HG02870 (cell line): ENCODE data around the gene SMIM23.
"Not testable (repeated sequence)": the region's sequence is repeated elsewhere in the genome, so short reads cannot be mapped to it uniquely, and the experiment has no call there.

Experiments
- ATAC-seq: cut with Tn5 transposase; IDR thresholded peaks from one replicate; pipeline ENCODE4 v1.9.1; 2021; ENCODE audit warnings: mild to moderate bottlenecking, moderate library complexity; ENCODE audit not compliant: unreplicated experiment

Gene SMIM23

DNA sequence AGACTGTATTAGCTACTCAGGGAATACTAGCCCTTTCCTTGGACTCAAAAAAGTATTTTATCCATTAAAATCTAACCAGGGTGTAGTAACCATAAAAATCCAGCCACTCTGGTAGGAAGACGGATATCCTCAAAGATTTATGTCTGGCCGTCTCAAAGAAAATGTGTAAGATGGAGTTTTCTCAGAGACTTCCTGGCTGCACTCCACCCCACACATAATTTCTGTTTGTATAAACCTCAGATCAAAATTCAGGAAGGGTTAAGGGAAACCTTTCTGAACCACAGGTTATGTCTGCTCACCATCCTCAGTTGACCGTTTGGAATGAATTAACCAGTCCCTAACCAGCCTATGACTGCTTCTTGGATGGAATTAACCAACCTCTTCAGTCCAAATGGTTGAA lies 13.8 kb upstream of the SMIM23 start:
- ATAC-seq: no peak

DNA sequence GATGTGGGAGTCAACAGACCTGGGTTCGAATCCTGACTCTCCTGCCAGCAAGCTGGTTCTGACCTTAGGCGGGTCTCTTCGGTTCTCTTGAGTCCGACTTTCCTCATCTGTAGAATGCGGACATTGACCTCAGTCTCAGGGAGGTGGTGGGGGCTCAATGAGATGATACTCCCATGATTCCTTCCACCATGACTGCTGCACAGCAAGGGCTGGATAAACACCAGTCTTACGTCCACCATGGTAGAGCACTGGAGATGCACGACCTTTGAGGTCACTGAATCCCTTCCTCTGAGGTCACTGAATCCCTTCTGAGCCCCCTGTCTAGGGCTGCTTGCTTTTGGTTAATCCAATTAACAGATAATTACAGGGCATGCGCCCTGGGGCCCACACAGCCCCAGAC lies 12.5 kb upstream of the SMIM23 start:
- ATAC-seq: no peak

DNA sequence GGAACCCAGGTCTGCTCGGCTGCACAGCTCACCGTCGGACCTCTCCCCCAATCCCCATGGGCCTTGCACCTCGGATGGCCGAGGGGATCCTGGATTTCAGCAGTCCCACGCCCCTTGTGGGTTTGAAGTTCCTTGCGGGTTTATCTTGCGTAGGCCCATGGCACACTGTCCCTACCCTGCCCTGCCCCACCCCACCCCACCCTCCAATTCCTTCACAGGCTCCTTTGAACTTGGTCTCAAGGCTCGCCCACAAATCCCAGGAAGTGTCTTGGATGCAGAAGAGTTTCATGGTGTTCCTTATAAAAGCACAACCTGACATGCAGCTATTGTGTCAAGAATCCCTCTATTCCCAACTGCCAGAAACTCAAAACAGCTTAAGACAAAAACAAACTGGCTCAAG lies 11.2 kb upstream of the SMIM23 start:
- ATAC-seq: no peak

DNA sequence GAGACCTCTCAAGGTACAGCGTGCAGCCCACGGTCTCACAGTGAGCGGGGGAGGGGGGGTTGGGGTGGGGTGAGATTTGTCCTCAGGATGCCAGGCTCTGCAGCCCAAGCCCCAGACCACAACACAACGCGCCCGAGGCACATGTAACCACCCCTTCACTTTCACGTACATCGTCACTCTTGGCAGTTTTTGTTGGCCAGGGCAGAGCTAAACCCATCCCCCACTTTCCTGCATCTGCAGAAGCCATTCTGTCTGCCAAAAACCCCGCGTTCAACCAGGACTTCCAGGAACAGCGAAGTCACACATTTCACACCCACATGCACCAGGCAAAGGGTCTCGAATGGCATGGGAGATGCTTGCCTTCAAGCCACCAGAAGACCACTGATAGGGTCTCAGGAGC lies 9.4 kb upstream of the SMIM23 start:
- ATAC-seq: no peak

DNA sequence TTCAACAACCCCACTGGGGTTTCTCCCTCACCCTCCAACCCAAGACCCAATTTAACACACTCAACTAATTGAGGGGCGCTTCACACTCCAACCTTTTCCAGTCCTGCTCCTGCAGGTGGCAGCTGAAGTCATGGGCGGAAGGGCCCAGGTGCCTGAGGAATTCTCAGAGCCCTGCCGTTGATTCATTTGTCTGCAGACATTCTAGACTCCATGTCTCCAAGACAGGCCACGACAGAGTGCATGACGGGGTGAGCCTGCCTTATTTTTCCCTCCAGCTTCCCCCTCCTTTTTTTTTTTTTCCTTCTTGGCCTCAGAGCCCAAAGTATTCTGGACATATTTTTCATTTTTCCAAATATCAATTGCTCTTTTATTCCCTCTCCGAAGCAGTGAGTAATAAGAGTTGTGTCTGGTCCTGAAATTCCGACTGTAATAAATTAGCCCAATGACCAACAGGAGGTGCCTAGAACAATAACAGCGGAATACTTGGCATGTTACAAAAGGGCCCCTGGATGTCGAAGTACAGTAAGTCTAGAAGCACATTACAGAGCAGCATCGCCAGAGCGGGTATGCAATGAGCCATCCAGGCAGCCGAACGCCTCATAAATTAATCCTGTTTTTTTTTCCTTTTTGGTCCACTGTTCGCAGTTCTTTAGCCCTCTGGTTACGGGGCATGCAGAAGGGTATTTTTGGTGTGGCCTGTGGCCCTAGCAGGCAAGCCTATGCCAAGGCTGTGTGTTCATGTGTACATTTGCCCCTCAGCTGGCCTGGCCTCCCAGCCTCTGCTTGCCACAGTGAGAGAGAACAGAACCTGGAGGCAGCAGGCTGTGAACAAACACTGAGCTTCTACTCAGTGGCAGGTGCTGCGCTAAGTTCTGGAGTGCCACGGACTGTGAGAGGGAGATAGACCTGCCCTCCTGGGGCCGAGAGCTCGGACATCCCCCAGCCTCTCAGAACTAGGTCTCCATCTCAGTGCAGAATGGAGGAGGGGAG lies 8.6 kb upstream of the SMIM23 start:
- no peak for ATAC-seq

DNA sequence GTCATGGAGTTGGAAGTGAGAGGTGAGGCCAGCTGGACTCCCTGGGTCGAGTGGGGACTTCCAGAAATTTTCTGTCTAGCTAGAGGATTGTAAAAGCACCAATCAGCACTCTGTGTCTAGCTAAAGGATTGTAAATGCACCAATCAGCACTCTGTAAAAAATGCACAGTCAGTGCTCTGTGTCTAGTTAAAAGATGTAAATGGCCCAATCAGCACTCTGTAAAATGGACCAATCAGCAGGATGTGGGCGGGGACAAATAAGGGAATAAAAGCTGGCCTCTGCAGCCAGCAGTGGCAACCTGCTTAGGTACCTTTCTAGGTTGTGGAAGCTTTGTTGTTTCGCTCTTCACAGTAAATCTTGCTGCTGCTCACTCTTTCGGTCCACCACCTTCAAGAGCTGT lies 3.9 kb upstream of the SMIM23 start:
- ATAC-seq: not testable (repeated sequence)

DNA sequence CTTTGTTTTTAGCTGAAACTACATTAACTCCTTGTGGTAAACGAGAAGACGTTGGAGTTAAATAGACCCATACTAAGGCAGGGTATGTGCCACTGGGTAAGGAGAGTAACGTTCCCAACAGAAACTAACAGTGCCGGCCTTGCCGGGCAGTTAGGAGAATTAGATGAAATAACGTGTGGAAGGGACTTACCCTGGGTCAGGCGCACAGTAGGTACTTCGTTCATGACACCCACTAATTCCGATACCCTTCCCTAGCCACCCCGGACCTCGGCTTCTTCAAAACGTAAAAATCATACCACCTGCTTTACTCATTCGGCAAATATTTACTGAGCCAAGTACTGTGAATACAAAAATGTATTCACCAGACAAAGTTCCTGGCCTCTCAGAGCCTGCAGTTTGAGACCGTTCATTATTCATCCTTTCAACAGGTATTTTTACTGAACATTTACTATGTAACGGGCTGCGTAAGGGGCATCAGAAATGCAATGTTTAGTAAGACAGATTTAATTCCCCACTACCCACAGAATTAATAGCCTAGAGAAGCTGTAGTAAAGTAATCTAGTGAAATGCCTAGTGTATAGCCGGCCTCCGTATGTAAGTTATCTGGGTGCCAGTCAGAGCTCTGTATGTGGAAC lies 3.2 kb upstream of the SMIM23 start:
- ATAC-seq: no peak

DNA sequence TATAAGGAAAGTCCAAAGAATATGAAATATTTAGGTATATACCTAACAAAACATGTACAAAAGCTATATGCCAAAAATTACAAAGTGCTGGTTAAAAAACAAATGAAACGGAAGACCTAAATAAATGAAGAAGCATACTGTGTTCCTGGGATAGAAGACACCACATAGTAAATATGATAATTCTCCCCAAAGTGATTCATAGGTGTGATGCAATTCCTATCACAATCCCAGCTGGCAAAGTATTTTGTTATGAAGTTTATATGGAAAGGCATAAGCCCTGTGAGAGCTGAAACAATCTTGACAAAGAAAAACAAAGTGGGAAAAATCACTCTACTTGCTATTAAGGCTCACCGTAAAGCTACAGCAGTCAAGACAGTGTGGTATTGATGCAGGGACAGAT lies 2.6 kb upstream of the SMIM23 start:
- no peak for ATAC-seq

DNA sequence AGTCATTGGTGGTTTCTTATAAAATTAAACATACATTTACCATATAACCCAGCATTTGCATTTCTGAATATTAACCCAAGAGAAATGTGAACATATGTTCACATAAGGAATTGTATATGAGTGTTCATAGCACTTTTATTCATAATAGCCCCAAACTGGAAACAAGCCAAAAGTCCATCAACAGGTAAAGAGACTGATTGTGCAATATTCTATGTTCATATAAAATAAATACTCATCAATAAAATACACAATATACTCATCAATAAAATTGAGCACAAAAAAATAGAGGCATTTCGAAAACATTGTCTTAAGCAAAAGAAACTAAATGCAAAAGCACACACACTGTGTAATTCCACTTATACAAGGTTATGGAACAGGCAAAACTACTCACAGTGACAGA lies 3.7 kb downstream of the SMIM23 start:
- no peak for ATAC-seq

DNA sequence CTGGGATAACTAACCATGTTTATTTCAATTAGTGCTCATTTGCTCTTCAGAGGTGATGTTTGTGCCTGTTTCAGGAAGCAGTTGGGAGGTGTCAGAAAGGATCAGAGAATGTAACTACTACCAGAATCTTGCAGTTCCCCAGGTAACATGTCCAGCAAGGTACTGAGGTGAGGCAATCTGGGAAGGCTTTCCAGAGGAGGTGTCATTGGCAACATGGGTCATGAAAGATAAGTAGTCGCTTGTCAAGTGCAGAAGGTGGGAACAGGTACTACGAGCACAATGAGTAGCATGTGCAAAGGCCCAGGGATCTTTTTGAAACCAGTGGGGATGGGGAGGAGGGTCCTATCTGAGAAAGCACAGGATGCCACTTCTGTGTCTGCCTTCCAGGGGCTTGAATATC lies 4.8 kb downstream of the SMIM23 start:
- no peak for ATAC-seq

DNA sequence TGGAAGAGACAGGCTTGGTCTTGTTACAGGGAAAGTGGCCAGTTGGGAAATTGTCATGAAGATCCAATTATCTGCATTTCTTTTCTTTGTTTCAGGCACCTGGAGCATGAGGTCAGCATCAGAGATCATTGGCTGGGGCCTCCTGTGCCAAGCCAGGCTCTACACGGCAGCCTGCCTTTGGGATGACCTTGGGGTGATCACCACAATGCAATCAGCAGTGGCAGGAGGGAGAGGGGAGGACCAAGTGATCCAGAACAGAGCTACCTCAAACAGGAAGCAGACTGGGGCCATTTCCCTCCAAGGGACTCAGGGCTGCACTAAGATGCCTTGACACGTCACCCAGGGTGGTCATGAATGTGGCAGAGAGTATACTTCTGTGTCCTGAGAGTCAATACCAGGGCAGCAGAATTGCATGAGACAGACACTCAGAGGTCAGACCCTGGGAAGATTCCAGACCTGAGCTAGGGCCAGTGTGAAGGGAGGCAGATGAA lies 8.9 kb downstream of the SMIM23 start:
- ATAC-seq: no peak

DNA sequence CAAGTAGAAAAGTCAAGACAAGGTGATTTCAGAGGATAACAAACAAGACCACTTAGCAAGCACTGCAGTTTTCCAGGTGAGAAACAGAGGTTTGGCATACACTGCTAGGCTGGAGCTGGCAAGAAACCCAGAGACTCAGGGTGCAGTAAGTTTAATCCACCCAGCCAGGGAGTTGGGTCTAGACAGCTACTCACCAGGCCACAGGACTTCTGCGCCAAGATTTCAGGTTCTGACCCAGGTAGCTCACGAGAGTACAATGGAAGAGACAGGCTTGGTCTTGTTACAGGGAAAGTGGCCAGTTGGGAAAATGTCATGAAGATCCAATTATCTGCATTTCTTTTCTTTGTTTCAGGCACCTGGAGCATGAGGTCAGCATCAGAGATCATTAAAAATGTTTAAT lies 9.8 kb downstream of the SMIM23 start:
- ATAC-seq: no peak

DNA sequence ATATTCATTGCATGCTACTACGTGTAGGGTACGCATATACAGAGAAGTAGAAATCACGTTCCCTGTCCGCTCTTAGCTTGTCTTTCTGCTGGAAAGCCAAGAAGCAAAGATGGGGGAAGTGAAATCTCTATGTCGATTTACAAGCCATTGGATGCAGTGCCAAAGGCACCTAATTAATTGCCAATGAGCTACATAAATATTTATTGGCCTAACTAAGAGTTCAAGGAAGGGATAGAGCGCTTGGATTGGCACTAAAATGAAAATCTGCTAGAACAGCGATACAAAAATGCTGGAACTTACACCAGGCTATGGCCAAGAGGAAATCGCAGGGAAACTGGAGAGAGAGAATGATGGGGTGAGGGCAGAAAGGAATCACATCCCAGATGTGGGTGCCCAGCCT lies 10.8 kb downstream of the SMIM23 start:
- no peak for ATAC-seq

DNA sequence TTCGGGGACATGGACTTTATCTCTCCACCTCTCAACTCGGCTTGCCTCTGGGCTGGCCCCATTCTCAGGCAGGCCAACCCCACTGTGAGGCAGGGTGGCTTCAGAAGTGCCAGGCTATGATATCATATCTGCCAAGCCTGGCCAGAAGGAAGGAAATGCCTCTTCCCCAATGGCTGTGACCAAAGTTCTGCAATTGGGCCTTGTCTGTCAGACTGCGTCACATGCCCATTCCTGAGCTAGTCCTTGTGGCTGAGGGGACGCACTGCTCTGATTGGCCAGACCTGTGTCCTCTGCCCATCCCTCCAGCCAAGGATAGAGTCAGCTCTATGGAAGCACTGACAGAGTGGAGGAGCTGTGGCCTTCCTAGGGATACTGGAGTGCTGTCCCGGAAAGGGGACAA lies 11.9 kb downstream of the SMIM23 start:
- no peak for ATAC-seq

DNA sequence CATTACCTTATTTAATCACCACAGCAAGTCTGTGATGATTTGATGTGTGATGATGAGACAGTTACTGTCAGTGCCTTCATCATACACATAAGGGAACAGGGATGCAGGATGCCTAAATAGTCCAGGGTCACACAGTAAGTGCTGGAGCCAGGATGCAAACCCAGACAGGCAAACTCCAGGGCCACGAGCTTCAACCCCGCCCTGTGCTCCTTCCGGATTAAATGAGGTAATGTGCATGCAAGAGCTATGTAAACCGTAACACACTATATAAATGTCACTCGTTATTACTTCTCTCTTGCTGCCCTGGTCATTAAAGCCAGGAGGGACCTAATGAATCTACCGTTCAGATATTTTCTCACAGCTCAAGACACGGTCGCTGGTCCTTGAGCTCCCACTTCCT lies 12.8 kb downstream of the SMIM23 start:
- ATAC-seq: no peak

DNA sequence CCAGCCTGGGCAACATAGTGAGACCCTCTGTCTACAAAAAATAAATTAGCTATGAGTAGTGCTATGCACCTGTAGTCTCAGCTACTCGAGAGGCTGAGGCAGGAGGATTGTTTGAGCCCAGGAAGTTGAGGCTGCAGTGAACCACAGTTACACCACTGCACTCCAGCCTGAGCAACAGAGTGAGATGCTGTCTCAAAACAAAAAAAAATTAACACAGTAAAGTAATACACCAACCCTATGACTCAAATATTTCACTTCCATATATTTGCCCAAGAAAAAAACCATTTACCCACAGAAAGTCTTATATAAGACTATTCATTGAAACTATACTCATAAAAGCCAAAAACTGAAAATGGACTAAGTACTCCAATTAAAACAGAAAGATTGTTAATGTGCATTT lies 16.2 kb downstream of the SMIM23 start:
- ATAC-seq: no peak

DNA sequence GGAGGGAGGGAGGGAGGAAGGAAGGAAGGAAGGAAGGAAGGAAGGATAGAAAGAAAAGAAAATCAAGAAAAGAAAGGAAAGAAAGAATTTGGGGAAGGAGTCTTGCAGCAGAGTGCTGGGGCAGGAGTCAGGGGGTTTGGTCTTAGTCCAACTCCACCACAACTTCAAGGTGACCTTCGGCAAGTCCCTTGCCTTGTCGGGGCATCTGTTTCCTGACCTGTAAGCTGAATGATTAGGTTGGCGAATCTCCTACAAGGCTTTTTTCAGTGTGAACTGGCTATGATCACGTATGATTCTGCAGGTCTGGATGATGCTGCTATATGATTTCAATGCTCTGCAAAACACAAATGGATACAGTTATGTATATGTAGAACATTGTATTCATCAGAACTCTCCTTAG lies 20.1 kb downstream of the SMIM23 start:
- ATAC-seq: no peak

DNA sequence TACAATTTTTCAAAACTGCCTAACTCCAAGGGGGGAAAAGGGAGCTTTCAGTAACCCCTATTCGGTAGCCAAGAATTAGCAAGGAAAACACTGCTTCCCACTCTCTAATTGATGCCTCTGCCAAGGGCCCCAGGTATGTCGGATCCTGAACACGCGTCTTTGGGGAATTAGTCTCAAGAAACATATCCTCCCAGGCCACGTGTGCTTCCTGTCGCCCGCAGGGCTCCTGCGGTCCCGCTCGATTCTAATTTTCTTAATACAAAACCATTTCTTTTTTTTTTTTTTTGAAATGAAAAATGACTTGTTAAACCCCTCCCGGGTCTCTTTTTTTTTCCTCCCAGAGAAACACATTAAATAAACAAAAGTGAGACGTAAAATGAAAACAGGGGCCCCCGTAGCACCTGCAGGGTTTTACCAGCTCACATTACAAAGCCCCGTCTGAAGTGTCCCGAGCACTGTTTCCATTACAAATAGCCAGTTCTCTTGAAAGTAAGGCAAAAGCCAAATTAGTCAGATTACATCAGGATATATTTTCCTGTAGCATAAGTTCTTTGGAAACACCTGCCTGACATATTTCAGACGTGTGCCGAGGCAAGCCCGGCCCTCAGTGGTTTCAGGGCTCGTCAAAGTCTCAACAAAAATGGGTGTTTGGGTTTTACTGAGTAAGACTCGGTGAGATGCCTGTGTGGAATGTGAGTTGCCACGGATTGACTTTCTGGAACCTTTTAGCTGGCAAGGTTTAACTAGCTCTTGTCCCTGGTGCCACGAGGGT lies 21.5 kb downstream of the SMIM23 start:
- no peak for ATAC-seq

DNA sequence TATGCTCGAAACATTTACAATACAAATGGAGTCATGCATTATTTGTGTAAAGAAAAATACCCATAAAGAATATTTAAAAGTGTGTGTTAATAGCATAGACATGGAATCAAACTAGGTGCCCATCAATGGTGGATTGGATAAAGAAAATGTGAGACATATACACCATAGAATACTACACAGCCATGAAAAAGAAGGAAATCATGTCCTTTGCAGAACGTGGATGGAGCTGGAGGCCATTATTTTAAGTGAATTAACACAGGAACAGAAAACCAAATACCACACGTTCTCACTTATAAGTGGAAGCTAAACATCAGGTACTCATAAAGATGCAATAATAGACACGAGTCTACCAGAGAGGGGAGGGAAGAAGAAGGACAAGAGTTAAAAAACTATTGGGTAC lies 22.8 kb downstream of the SMIM23 start:
- ATAC-seq: no peak

DNA sequence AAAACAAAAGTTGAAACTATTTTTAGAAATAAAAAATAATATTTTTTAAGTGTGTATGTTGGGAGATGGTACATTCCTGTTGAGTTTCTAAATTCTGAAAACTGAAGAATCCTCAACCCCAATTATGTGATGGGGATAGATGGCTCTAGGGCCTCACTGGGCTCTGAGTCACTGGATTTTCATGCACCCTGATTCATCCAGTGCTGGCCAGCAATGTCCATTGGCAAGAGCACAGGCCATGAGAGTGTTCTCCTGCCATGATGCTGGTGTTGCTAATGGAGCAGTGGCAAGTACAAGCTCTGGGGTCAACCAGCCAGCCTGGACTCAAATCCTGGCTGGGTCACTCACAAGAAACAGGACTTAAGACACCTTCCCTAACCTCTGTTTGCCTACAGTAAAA lies 23.3 kb downstream of the SMIM23 start:
- no peak for ATAC-seq

DNA sequence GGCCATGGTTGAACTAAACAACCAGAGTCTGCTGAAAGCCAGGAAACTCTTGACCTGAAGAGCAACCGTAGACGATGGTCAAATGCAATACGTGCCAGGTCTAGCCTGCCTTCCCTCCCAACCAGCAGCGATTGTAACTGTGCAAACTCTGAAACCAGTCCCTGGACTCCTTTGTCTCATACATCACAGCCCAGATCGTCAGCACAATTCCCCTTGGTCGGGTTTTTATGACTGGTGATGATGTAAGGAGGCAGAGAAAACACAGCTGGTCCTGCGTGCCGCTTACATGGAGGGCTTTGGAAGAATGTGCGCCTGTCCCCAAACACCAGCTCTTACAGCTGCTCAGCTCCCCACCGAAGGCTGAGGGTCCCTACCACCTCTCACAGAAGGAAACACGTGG lies 24.6 kb downstream of the SMIM23 start:
- ATAC-seq: no peak

DNA sequence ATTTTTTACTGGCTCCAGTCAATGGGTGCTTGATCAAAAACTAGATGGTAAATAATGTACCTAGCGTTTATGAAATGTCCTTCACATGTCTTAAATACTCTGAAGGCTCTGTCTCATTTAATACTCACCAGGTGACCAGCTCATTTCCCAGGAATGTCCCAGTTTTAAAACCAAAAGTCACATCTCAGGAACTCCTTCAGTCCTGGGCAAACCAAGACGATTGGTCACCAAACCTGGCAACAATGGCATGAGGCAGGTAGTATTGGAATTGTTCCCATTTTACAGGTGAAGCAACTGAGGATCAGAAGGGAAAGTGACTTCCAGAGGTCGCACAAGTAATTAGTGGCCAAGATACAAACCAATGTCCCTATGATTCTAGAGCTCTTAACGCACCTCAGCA lies 27.7 kb downstream of the SMIM23 start:
- no peak for ATAC-seq
